Stimulated activated CD8-positive, alpha-beta memory T cell treated with anti-CD3 and anti-CD28 coated beads, Interleukin-15, amount 100 ng/mL, for 48 hours (primary cell): ENCODE results near the gene LGALS1.
"Not testable (repeated sequence)": the region's sequence is repeated elsewhere in the genome, so short reads cannot be mapped to it uniquely, and the experiment has no call there.

Experiments used
- DNase-seq, 2 donors: peaks; one replicate each; pipeline ENCODE4 v3.0.0-alpha.2; 2020; ENCODE audit warnings: low read depth in 2 of 2

Gene LGALS1

DNA sequence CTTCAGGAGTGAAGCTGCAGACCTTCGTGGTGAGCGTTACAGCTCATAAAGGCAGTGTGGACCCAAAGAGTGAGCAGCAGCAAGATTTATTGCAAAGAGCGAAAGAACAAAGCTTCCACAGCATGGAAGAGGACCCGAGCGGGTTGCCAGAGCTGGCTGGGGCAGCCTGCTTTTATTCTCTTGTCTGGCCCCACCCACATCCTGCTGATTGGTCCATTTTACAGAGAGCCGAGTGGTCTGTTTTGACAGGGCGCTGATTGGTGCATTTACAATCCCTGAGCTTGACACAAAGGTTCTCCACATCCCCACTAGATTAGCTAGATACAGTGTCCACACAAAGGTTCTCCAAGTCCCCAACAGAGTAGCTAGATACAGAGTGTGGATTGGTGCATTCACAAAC, 41.8 kb downstream of the LGALS1 start:
- not testable (repeated sequence) for DNase-seq

- DNase-seq = not testable (repeated sequence)
Measured at GRCh38 chr22:37717746-37718305, 42.4 kb downstream of the LGALS1 start.

GRCh38 chr22:37725551-37726240, 50.3 kb downstream of the LGALS1 start:
- DNase-seq = no peak

GRCh38 chr22:37726241-37726887, 50.9 kb downstream of the LGALS1 start:
- no peak for DNase-seq

- no peak for DNase-seq
Measured at GRCh38 chr22:37728620-37729019, 53.2 kb downstream of the LGALS1 start.
